GM13976 (cell line): ENCODE results near the gene LRRC8E.

ENCODE experiments used
- DNase-seq: peaks from one replicate; pipeline ENCODE4 v3.0.0; 2012; ENCODE audit warnings: low spot score
- in situ Hi-C: fragments of 300-500 bp; cut with MboI; formaldehyde crosslinking; loops from one replicate; pipeline ENCODE4 v1.12.0; 2022; ENCODE audit warnings: low sequenced_read_pairs, mixed read lengths, inconsistent platforms; ENCODE audit not compliant: unreplicated experiment
- TF ChIP-seq, protein P1 (sequence below): IDR thresholded peaks from 2 replicates; pipeline ENCODE4 v1.5.1; 2012; ENCODE audit warnings: borderline replicate concordance, mild to moderate bottlenecking; ENCODE audit not compliant: insufficient read depth; ENCODE audit errors: extremely low read depth, missing control alignments, control extremely low read depth

The LRRC8E gene

DNA sequence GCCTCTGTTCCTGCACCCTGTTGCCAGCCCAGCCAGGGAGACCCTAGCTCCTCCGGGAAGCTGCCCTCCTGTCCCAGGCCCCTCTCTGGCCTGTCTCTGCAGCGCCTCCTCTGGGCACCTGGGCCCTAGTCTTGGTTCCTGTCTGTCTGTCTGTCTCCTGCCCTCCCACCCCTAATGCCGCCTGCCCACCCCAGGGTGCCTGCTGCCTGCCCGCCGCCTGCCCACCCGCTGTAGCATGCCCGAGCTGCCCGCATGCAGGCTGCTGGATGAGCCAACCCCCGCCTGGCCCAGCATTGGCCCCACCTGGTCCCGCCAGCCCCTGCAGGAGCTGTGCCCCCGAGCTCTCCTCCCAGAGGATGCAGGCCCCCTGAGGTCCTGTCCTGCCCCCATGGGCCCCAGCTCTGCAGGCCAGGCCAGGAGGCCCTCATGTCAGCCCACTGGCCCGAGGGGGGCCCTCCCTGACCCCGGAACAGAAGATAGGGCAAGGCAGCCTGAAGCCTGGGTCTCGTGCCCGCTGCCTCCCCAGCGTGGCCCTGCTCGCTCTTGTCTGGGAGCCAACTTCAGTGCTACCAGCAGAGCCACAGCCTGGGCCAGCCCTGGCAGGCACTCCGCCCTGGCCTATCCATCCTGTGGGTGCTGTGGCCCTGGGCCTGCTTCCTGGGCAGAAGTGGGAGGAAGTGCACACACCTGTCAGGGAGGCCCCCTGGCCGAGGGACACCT is 20.6 kb downstream of the LRRC8E start:
- DNase-seq: no peak
- TF ChIP-seq, protein P1, sequence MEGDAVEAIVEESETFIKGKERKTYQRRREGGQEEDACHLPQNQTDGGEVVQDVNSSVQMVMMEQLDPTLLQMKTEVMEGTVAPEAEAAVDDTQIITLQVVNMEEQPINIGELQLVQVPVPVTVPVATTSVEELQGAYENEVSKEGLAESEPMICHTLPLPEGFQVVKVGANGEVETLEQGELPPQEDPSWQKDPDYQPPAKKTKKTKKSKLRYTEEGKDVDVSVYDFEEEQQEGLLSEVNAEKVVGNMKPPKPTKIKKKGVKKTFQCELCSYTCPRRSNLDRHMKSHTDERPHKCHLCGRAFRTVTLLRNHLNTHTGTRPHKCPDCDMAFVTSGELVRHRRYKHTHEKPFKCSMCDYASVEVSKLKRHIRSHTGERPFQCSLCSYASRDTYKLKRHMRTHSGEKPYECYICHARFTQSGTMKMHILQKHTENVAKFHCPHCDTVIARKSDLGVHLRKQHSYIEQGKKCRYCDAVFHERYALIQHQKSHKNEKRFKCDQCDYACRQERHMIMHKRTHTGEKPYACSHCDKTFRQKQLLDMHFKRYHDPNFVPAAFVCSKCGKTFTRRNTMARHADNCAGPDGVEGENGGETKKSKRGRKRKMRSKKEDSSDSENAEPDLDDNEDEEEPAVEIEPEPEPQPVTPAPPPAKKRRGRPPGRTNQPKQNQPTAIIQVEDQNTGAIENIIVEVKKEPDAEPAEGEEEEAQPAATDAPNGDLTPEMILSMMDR: no peak
- in situ Hi-C loops: no loop called here

GRCh38 chr19:7909471-7910067 is 21.3 kb downstream of the LRRC8E start:
- in situ Hi-C loops: no loop called here
- TF ChIP-seq, protein P1: no peak
- no peak for DNase-seq

DNA sequence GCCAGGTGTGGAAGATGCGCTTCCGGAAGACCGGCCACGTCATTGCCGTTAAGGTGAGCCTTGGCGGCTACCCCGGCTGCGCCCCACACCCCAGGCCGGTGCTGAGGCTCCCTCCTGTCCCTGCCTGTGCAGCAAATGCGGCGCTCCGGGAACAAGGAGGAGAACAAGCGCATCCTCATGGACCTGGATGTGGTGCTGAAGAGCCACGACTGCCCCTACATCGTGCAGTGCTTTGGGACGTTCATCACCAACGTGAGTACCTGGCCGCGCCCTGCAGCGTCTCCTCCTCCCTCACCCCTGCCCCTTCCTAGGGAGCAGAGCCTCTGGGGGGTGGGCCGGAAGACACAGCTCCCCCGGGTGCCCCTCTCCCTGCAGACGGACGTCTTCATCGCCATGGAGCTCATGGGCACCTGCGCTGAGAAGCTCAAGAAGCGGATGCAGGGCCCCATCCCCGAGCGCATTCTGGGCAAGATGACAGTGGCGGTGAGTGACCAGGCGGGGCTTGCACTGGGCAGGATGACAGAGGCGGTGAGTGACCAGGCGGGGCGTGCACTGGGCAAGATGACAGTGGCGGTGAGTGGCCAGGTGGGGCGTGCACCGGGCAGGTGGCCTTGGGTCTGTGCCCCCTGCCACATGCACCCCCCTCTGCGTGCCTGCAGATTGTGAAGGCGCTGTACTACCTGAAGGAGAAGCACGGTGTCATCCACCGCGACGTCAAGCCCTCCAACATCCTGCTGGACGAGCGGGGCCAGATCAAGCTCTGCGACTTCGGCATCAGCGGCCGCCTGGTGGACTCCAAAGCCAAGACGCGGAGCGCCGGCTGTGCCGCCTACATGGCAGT is 22.2 kb downstream of the LRRC8E start:
- in situ Hi-C loops: no loop called here
- no peak for DNase-seq
- TF ChIP-seq, protein P1: no peak

DNA sequence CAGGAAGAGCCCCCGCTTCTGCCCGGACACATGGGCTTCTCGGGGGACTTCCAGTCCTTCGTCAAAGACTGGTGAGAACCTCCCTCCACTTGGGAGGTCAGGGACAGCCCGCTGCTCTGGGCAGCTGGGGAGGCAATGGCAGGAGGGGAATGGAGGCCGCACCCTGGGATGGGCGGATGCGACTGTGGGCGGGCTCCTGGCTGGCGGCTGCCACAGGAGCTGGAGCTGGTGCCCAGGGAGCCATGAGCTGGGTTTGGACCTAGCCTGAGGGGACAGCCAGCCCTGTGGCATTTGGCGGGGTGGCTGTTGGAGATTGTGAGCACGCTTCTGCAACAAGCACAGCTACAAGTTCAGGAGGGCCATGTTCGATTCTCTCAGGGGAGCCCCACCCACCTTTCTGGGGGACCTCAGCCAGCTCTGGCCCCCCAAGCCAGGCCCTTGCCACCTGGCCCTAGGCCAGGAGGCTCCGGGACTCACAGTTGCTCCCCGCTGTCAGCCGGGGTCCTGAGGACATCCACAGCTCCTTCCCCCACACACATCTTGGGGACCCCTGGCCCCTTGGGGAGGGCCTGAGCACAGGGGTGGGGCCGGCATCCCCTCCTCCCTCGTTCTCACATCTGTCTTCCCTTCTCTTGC is 23.3 kb downstream of the LRRC8E start:
- in situ Hi-C loops: no loop called here
- DNase-seq: no peak
- TF ChIP-seq, protein P1: no peak

DNA sequence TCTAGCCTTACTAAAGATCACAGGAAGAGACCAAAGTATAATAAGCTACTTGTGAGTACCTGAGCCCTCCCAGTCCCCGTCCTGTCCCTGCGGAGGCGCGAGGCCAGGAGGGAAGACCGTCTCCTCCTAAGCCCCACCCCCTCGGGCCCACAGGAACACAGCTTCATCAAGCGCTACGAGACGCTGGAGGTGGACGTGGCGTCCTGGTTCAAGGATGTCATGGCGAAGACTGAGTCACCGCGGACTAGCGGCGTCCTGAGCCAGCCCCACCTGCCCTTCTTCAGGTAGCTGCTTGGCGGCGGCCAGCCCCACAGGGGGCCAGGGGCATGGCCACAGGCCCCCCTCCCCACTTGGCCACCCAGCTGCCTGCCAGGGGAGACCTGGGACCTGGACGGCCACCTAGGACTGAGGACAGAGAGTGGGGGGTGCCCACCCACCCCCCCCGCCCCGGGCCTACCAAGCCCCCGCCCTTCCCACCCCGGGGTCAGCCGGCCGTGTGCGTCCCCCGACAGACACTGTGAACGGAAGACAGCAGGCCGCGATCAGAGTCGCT is 23.9 kb downstream of the LRRC8E start:
- in situ Hi-C loops: no loop called here
- DNase-seq: no peak
- TF ChIP-seq, protein P1: no peak
